Chondrocyte (in vitro differentiated cells): ENCODE results near the gene MSANTD1. TPM values are rescaled to one million over a fixed set of nuclear protein-coding genes. Genes with fewer than 3 reads are reported as not detected.
A peak's percentile ranks its signal among the peaks of the same experiment; 100 is the strongest.

Source experiments
- DNase-seq: peaks from one replicate; pipeline ENCODE4 v3.0.0; 2021; ENCODE audit warnings: mixed read lengths, low spot score
- H3K27ac Mint-ChIP-seq: one replicate; pipeline ENCODE4 v1.8.0; 2021; ENCODE audit warnings: mild to moderate bottlenecking, moderate library complexity, mixed read lengths; ENCODE audit not compliant: unreplicated experiment
- H3K27me3 Mint-ChIP-seq: 2 replicates; pipeline ENCODE4 v1.8.0; 2021; ENCODE audit warnings: low read depth, mixed read lengths
- H3K36me3 Mint-ChIP-seq: 2 replicates; pipeline ENCODE4 v1.8.0; 2021; ENCODE audit warnings: low read depth, mixed read lengths
- H3K4me1 Mint-ChIP-seq: 2 replicates; pipeline ENCODE4 v1.8.0; 2021; ENCODE audit warnings: low read depth, mild to moderate bottlenecking, mixed read lengths
- H3K4me3 Mint-ChIP-seq: one replicate; pipeline ENCODE4 v1.8.0; 2021; ENCODE audit warnings: mild to moderate bottlenecking, moderate library complexity, mixed read lengths; ENCODE audit not compliant: unreplicated experiment
- H3K9me3 Mint-ChIP-seq: 2 replicates; pipeline ENCODE4 v1.8.0; 2021; ENCODE audit warnings: low read depth, mixed read lengths
- total RNA-seq: library from RNA; stranded (reverse); gene quantifications from 3 replicates; pipeline ENCODE4 v1.2.1, GENCODE V29; 2021
- TF ChIP-seq, protein P1 (sequence below): fragments of 200-600 bp; sonication (generic); IDR thresholded peaks from 2 replicates; pipeline ENCODE4 v1.5.0; 2021; ENCODE audit warnings: antibody characterized with exemption, mild to moderate bottlenecking, moderate library complexity

MSANTD1 gene
- total RNA-seq, 1 donor from 2014 or later = 0.55 TPM

DNA sequence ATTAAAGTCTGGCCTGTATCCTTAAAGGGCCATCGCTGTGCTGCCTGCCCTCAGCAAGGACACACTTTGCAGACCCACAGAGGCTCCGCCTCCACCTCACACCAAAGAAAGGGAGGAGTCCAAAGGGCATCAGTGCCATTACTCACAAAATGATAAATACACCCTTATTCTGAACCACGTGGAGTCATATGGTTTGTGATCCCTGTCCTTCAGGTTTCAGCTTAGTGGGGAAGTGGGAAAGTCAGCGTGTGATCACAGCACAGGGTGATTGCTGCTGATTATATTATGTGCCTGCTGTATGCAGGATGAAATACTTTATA is 35.9 kb upstream of the MSANTD1 start:
- Mint-ChIP-seq H3K27ac (no peak overlapping the region), H3K27me3 (no peaks in the 10 kb centered on the region), H3K4me1 (no peaks in the 10 kb centered on the region), H3K4me3 (no peak overlapping the region), H3K9me3 (no peaks in the 10 kb centered on the region), H3K36me3 (peaks cover 47% of the 10 kb centered on the region)
- TF ChIP-seq, protein P1, sequence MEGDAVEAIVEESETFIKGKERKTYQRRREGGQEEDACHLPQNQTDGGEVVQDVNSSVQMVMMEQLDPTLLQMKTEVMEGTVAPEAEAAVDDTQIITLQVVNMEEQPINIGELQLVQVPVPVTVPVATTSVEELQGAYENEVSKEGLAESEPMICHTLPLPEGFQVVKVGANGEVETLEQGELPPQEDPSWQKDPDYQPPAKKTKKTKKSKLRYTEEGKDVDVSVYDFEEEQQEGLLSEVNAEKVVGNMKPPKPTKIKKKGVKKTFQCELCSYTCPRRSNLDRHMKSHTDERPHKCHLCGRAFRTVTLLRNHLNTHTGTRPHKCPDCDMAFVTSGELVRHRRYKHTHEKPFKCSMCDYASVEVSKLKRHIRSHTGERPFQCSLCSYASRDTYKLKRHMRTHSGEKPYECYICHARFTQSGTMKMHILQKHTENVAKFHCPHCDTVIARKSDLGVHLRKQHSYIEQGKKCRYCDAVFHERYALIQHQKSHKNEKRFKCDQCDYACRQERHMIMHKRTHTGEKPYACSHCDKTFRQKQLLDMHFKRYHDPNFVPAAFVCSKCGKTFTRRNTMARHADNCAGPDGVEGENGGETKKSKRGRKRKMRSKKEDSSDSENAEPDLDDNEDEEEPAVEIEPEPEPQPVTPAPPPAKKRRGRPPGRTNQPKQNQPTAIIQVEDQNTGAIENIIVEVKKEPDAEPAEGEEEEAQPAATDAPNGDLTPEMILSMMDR = no peak
- DNase-seq = peak; percentile 17

DNA sequence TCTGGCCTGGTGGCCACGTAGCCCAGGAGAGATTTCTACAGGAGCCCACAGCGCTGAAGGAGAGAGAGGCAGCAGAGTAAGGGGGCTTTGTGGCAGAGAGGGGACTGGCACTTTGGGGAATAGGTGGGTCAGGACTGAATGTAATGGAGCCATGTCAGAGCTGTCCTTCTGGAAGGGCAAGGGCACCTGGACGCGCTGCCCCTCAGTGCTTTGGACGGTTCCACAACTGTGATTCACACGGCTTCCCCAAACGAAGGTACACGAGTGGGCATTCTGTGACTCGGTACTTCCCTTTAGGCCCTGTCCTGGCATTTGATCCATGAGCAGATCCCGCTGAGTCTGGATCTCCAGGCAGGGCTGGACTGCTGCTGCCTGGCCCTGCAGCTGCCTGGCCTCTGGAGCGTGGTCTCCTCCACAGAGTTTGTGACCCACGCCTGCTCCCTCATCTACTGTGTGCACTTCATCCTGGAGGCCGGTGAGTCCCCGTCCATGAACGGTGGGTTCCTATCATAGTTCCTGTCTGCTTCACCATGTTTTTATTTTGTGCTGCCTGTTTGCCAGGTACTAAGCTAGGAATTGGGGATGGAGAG is 35.2 kb upstream of the MSANTD1 start:
- Mint-ChIP-seq H3K9me3 (no peaks in the 10 kb centered on the region), H3K4me3 (no peak overlapping the region), H3K4me1 (no peaks in the 10 kb centered on the region), H3K27me3 (no peaks in the 10 kb centered on the region), H3K36me3 (peaks cover 46% of the 10 kb centered on the region), H3K27ac (no peak overlapping the region)
- TF ChIP-seq, protein P1 = no peak
- DNase-seq = peak; percentile 51

DNA sequence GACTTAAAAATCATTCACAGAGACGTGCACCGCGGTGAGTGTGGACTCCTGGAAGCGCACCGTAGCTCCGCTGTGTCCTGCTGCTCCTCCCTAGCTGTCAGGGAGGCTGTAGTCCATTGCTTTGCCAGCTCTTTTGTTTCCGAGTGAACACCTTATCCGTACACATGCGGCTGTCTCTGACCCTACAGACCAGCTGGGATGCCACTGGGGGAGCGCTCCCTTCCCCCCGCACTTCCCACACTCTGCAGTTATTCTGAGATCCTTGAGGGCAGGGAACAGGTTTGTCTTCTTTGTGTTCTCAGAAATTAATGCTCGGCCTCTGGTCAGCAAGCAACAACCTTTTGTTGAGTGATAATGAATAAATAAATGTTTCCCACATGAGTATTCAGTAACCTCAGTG is 33.7 kb upstream of the MSANTD1 start:
- no peak overlapping the region for H3K27ac Mint-ChIP-seq
- TF ChIP-seq, protein P1 = no peak
- H3K4me3 Mint-ChIP-seq = no peak overlapping the region
- H3K36me3 Mint-ChIP-seq = peaks cover 38% of the 10 kb centered on the region
- no peaks in the 10 kb centered on the region for H3K27me3 Mint-ChIP-seq
- peak; percentile 43 for DNase-seq
- H3K4me1 Mint-ChIP-seq = no peaks in the 10 kb centered on the region
- no peaks in the 10 kb centered on the region for H3K9me3 Mint-ChIP-seq

DNA sequence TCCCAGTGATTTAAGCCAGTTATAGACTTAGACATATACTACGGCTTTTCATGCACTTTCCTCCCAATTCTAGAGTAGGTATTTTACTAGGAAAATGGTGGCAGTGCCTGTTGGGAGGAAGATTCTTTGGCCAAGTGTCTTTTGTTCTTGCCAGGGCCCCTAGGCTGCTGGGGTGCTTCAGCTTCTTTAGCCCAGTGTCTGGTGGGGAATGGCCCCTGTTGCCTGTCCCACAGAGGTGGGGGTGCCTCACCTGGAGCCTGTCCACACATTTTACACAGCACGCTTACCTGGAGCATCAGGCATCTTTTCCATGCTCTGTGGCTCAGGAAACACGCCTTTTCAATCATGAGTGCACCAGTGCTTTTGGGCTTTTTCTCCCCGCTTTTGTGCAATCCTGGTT is 33.2 kb upstream of the MSANTD1 start:
- DNase-seq = peak; percentile 36
- H3K27ac Mint-ChIP-seq = no peak overlapping the region
- peaks cover 38% of the 10 kb centered on the region for H3K36me3 Mint-ChIP-seq
- TF ChIP-seq, protein P1 = no peak
- H3K4me1 Mint-ChIP-seq = no peaks in the 10 kb centered on the region
- no peak overlapping the region for H3K4me3 Mint-ChIP-seq
- H3K9me3 Mint-ChIP-seq = no peaks in the 10 kb centered on the region
- H3K27me3 Mint-ChIP-seq = no peaks in the 10 kb centered on the region

DNA sequence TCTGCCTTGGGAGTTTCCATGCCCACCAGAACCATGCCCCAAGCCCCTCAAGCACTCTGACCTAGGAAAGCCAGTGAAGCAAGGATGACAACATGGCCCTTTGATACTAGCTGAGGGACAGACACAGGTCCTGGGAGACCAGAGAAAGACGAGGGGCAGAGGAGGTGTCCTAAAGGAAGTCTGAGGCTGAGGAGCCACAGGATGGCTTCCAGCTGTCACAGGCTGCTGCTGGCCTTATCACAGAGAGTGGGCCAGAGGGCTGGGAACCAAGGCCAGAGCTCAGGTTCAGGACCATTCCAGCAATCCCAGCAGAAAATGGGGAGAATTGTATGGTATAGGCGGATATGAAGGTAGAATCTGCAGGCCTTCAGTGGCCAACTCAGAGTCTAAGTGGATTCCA is 31.7 kb upstream of the MSANTD1 start:
- TF ChIP-seq, protein P1 = no peak
- Mint-ChIP-seq H3K36me3 (peaks cover 48% of the 10 kb centered on the region), H3K27me3 (no peaks in the 10 kb centered on the region), H3K27ac (no peak overlapping the region), H3K4me1 (no peaks in the 10 kb centered on the region), H3K9me3 (no peaks in the 10 kb centered on the region), H3K4me3 (no peak overlapping the region)
- DNase-seq = peak; percentile 40
